Occipital lobe (tissue), 2 donors: ENCODE results near the gene MRO. TPM values are rescaled to one million over a fixed set of nuclear protein-coding genes. Genes with fewer than 3 reads are reported as not detected.
"Not testable (repeated sequence)": the region's sequence is repeated elsewhere in the genome, so short reads cannot be mapped to it uniquely, and the experiment has no call there.

Experiments used
- DNase-seq: peaks from one replicate; lab custom pipeline; 2025; lab: John Stamatoyannopoulos, UW
- total RNA-seq: library from RNA; depleted of rRNA; stranded (reverse); fragments of >200 nt; gene quantifications from one replicate; pipeline ENCODE4 v1.2.3, GENCODE V29; 2014

Gene MRO
- total RNA-seq, 1 donor from 2014 or later: 0.94 TPM

DNA sequence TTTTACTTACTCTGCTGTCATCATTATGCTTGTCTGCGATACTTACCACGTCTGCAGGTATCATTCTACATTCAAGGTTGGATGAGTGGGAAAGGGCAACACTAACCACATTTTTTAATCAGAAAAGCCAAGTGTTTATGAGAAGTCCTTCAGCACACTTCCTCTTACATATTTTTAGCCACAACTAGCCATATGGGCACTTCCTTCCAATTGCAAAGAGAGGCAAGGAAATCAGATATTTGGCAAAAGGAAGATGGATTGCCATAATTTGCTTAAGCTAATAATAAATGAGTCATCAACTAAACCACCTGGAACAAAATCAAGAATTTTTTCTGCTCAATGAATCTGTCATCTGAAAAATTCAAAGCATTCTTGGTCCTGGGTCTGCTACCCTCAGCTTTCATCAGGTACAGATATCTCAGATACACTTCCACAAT, 16.7 kb upstream of the MRO start:
- DNase-seq: no peak

GRCh38 chr18:50833496-50833895, 13.7 kb upstream of the MRO start:
- not testable (repeated sequence) for DNase-seq

DNA sequence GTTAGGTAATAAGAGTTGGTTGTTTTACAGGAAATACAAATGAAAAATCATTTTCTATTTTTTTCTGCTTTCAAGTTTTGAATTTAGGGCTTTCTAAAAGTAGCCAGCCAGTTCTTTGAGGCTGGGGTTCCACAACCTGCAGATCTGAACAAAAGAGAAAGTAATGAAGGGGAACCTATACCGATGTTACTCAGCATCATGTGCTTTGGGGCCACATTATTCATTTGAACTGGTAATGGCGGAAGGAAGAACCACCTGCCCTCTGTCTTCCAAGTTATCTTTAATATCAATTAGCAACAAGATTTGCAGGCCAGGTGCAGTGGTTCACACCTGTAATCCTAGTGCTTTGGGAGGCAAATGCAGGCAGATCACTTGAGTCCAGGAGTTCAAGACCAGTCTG, 12.9 kb upstream of the MRO start:
- no peak for DNase-seq

GRCh38 chr18:50830544-50830943, 10.7 kb upstream of the MRO start:
- DNase-seq: no peak

- no peak for DNase-seq
These were observed 9.8 kb upstream of the MRO start for GRCh38 chr18:50829644-50830043.

DNA sequence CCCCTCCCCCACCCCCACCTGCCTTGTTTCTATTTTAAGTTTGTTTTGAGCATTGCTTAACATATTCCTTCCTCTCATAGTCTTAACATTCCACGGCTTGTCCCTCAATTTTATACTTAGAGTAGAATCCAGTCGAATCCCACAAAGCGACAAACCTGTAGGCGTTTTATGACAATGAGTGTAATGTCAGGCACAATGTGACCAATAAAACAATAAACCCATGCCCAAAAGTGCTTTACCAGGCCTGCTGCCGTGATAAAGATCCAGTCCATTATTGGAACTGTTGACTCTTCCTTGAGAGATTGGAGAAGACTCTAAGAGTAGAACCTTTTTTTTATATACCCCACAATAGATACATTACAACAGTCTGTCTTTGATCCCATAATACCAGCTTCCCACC, 6.2 kb upstream of the MRO start:
- DNase-seq: no peak

GRCh38 chr18:50825621-50826020, 5.8 kb upstream of the MRO start:
- DNase-seq: no peak

DNA sequence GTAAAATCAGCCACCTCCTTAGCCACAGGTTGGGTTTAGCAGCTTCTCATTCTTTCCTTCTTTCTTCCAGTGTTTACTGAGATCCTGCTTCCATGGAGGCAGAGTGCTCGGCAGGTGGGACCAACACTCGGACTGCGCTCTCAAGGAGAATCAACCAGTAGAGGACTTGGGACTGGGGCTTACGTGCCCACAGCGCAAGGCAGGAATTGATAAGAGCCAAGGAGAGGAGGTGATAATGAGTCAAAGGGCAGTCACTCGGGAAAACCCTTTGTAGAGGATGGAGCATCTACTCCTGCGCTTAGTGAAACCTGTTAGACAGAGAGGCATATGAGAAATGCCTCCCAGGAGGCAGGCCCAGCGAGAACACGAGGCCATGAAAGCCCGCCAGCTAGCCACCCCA, 2.9 kb upstream of the MRO start:
- no peak for DNase-seq

DNA sequence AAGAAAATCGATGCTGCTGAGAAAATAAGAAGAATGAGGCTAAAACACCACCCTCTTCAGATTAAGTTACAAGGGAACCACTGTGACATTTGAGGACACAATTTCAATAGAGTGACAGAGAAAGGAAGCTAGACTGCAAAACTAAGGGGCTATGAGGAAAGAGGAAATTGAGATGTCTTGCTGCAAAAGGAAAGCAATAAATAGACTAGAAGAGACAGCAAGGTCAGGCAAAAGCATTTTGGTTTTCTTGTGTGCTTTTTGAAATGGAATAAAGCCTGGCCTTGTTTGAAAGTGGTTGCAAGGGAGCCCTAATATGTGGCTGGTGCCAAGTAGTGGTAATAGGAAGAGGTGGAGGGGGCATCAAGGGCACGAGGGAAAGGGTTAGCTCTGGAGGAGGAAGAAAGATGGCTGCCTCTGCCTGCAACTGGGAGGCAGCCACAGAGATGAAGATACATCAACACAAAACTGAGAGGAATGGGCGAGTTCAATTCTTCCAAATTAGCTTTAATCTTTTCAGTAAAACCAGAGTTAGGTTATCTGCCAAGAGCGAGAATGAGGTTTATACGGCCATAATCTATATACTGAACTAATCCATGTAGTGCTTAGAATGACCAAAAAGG, 1.2 kb upstream of the MRO start:
- no peak for DNase-seq

GRCh38 chr18:50819027-50819727, 639 bp downstream of the MRO start:
- DNase-seq: peak; percentile 11

DNA sequence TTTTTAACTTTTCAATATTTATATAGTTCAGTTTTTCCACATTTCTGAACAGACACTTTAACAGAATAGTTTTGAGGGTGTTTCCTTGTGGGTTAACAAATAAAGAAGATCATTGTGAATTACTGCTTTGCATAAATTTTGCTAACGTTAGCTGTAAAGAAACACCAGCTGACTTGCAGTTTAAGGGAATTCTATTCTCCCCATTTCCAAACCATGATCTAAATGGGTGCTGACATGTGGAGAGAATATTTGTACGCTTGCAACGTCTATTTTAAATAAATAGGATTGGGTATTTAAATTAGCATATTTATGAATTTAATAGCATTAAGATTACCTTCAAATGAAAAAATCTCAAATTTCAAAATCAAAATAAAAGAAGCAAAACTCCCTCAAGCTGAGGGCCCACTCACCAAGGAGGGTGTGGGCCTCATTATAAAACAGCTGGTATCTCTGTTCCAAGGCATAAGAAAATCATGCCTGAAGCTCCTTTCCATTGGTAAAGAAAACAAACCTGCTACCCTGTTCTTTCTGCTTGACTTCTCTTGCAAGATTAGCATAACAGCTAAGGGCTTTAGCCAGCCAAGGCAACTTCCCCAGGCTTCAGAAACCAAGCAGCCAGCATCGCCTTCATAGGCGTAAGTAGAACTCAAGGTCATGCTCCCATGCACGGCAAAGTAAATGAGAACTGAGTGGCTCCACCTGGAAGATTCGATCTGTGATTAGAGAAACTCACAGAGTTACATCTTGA, 3.2 kb downstream of the MRO start:
- no peak for DNase-seq

DNA sequence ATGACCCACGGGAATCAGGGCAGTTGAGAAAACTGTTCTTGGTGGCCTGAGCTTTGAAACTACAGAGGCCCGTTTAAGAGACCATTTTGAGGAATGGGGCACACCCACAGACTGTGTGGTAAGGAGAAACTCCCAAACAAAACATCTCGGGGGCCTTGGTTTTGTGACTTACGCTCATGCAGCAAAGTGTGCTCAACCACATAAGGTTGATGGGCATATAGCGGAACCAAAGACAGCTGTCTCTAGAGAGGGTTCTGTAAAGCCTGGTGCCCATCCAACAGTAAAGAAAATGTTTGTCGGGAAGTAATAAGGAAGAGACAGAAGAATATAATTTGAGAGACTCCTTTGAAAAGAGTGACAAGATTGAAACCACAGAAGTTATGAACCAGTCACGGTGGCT, 5.4 kb downstream of the MRO start:
- DNase-seq: no peak

DNA sequence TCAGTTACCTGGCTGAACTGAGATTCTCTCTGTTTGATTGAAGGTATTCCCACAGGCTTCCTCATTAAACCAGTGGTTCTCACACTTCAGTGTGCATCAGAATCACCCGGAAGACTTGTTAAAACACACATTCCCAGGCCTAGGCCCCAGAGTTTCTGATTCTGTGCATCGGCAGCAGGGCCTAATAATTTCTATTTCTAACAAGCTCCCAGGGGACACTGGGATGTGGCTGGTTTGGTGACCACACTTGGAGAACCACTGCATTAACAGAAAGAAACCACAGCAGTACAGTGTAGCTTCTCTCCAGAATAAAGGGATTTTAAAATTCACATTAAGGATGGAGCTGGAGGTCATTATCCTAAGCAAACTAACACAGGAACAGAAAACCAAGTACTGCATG, 6.5 kb downstream of the MRO start:
- no peak for DNase-seq

DNA sequence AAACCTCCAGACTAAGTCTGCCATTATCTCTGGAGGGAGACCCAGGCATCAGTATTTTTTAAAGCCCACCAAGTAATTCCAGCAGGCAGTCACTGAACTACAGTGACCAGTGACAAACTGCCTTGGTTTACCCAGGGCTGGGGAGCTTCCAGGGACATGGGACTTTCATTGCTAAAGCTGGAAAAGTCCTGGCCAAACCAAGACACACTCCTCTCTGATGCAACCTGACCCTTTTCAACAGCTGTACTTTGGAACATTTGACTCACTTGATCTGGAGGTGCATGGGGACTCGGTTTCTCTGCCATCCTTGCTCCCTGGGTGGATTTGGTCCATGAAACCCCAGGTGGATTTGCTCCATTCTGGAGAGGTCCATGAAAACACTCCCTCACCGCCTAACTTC, 7.0 kb downstream of the MRO start:
- no peak for DNase-seq

DNA sequence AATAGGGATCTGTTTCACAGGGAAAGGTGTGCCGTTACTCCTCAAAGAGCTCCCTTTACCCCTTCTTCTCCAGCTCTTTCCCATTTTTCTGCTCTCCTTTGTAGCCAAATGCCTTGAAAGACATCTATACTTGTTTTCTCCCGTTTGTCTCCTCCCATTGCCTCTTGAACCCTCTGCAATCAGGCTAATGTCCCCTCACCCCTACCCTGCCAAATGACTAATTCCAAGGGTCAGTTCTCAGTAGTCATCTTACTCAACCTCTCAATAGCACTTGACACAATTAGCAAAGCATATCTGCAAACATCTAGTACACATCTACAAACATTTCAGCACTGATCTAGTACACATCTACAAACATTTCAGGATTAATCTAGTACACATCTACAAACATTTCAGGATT, 12.6 kb downstream of the MRO start:
- no peak for DNase-seq

GRCh38 chr18:50806208-50806616, 13.6 kb downstream of the MRO start:
- DNase-seq: no peak

DNA sequence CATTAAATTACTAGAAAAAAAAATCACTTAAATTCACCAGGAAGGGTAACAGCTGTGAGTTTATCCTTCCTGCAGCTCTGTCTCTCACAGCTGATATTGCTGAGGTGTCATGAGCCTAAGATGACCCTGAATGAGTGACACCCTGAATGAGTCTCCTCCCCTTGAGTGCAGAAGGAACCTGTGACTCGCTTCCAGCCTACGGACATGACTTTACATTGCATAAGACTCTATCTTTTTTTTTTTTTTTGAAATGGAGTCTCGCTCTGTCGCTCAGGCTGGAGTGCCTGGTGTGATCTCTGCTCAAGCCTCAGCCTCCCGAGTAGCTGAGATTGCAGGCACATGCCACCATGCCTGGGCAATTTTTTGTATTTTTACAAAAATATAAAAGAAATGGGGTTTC, 14.1 kb downstream of the MRO start:
- DNase-seq: no peak

DNA sequence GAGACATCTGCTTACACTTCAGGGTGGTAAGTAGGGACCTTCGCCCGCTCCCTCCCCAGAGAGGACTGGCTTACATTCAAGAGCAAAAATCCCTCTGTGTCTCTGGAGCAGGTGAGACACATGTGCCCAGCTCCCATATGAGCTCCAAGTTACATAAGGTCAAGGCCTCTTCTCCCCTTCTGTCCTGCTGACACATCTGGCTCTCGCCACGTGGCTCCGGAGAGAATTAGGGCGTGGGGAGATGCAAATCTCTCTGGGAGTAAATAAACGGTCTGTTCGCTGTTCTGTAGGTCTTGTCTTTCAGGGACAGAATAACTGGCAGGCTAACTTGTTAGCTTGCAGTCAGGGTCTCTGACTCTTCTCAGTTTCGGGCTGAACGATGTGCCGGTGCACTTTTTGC, 16.2 kb downstream of the MRO start:
- no peak for DNase-seq

GRCh38 chr18:50802141-50802540, 17.7 kb downstream of the MRO start:
- no peak for DNase-seq

DNA sequence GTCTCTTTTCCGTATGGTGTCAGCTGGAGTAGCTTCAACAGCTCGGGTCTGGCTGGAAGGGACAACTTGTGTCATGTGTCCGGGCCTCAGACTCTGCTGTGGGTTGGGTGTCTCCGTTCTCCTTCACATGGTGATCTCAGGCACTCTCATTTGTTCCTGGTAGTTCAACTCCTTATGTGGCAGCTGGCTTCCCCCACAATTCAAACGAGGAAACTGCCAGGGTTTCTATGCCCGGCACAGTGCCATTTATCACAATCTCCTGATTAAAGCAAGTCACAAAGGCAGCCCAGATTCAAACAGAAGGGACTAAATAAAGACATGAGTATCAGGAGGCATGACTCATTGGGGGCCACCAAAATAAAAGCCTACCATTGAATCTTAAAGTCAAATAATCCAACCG, 22.7 kb downstream of the MRO start:
- peak; percentile 37 for DNase-seq

DNA sequence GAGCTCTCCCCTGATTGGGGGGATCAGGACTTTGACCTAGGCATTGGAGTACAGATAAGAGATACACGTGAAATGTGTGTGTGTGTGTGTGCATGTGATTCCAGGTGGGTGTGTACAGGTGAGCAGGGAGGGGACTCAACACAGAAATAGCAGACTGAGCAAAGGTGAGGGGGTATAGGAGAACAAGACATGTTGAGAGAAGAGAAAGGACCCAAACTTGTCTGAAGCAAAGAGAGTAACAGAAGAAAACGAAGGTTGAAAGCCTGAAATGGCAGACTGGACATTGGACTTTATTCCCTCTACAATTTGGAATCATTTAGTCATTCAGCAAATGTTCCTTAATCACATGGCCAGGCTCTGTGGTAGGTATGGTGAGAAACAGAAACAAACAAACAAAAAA, 23.3 kb downstream of the MRO start:
- DNase-seq: no peak

GRCh38 chr18:50793641-50794565, 25.9 kb downstream of the MRO start:
- no peak for DNase-seq
